HG03354 (cell line): ENCODE measurements around the gene XAB2.
"Not testable (repeated sequence)": the region's sequence is repeated elsewhere in the genome, so short reads cannot be mapped to it uniquely, and the experiment has no call there.

Source experiments
- ATAC-seq: cut with Tn5 transposase; IDR thresholded peaks from one replicate; pipeline ENCODE4 v1.9.1; 2021; ENCODE audit warnings: mild to moderate bottlenecking; ENCODE audit not compliant: unreplicated experiment, poor library complexity, severe bottlenecking

XAB2 gene

GRCh38 chr19:7652061-7652641, 22.8 kb upstream of the XAB2 start:
- ATAC-seq, result no peak

- ATAC-seq, result no peak
Measured at GRCh38 chr19:7650148-7650547, 20.8 kb upstream of the XAB2 start.

DNA sequence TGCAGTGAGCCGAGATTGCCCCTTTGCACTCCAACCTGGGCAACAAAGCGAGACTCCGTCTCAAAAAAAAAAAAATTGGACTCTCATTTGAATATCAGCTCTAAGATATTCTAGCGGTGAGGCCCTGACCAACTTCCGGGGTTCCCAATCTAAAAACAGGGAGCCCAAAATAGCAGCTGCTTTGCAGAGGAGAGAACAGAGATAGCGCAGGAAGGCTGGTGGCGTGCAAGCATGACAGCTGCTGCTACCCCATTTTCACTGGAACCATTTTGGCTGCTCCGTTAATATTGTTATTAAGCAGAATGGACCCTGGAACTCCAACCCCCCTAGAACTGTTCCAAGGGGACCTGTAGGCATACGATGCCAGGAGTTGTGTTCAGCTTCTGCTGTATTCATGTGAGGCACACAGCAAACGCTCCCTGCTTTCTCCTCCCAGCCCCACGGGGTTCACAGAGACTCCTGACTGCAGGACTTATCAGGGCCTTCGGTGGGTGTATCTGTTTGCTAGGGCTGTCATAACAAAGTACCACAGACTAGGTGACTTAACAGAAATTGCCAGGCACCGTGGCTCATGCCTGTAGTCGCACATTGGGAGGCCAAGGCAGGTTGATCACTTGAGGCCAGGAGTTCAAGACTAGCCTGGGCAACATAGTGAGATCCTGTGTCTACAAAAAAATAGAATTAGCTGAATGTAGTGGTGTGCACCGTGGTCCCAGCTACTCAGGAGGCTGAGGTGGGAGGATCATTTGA, 19.1 kb upstream of the XAB2 start:
- ATAC-seq, result no peak

DNA sequence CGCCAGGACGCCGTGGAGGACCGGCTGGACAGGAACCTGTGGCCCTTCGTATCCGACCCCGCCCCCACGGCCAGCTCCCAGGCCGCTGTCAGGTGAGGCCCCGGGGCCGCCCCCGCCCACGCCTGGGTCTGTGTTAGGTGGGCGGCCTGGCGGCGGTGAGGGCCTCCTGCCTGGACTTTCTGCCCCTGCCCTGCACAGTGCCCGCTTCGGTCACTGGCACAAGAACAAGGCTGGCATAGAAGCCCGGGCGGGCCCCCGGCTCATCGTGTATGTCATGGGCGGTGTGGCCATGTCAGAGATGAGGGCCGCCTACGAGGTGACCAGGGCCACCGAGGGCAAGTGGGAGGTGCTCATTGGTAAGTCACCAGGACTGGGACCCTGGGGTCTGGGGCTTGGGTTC, 17.8 kb upstream of the XAB2 start:
- no peak for ATAC-seq

DNA sequence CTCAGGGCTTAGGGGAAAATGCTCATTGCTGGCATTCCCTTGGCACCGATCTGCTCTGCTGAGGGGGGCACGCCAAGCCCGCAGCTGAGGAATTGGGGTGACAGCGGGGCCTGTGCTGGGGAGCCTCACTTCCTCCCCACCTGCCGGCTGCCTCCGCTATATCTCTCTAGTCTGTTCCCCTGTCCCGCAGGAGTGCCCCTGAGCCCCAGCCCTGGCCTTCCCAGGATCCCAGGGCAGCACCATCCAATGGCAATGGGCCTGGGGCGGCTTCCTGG, 17.0 kb upstream of the XAB2 start:
- ATAC-seq, result no peak

DNA sequence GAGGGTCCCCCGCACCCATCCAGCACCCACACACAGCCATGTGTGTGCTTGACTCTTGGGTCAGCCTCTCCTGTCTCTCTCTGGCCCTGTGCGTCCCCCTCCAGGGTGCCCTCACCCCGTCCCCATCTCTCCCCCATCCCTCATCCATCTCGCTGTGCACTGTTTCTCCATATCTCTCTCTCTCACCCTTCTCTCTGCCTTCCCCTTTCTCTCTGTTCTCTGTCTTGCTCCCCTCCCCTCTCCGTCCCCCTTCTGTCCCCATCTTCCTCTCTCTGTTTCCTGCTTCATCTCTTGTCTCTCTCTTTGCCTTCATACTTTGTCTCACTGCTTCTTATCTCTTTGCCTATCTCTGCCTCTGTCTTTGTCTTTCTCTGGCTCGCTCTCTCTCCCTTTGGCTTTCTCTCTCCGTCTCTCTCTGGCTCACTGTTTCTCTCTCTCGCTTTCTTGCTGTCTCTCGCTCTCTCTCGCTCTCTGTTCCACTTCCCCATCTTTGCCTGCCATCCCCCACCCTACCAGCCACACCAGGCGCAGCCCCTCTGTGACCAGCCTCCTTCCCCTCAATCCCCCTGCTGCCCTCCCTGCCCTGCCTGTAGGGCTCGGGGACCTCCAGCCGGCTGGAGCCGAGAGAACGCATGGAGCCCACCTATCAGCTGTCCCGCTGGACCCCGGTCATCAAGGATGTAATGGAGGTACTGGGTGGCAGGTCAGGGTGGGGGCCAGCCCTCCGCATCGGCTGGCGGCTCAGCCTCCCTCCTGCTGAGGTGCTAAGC, 16.5 kb upstream of the XAB2 start:
- no peak for ATAC-seq

- no peak for ATAC-seq
Measured at GRCh38 chr19:7645163-7645562, 15.8 kb upstream of the XAB2 start.

GRCh38 chr19:7644550-7644877, 15.2 kb upstream of the XAB2 start:
- no peak for ATAC-seq

DNA sequence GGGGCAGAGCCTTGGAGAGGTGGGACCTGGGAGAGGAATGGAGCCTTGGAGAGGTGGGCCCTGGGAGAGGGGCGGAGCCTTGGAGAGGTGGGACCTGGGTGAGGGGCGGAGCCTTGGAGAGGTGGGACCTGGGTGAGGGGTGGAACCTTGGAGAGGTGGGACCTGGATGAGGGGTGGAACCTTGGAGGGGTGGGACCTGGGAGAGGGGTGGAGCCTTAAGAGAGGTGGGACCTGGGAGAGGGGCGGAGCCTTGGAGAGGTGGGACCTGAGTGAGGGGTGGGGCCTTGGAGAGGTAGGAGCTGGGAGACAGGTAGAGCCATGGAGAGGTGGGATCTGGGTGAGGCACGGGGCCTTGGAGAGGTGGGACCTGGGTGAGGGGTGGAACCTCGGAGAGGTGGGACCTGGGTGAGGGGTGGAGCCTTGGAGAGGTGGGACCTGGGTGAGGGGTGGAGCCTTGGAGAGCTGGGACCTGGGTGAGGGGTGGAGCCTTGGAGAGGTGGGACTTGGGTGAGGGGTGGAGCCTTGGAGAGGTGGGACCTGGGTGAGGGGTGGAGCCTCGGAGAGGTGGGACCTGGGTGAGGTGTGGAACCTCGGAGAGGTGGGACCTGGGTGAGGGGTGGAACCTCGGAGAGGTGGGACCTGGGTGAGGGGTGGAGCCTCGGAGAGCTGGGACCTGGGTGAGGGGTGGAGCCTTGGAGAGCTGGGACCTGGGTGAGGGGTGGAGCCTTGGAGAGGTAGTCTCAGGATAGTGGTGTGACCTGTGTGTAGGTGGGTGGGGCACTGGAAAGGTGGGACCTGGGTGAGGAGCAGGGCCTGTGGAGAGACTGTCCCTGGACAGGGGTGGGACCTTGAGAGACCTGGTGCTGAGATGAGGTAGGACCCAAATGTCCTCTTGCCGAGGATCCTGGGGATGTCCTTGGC, 14.5 kb upstream of the XAB2 start:
- not testable (repeated sequence) for ATAC-seq

DNA sequence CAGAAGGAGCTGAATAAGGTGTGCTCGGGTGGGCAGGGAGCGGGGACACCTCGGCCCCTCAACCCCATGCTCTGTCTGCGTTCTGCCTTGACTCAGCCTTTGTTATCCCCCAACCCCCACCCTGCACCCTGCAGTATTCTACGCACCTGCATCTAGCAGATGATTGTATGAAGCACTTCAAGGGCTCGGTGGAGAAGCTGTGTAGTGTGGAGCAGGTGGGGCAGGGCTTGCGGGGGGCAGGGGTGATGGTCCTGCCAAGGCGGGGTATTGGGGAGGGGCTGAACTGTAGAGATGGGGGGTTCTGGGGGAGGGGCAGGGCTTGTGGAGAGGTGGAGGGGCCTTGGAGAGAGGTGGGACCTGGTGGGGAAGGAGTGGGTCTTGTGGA, 13.7 kb upstream of the XAB2 start:
- no peak for ATAC-seq

GRCh38 chr19:7642295-7643030, 13.1 kb upstream of the XAB2 start:
- no peak for ATAC-seq

GRCh38 chr19:7641290-7642276, 12.2 kb upstream of the XAB2 start:
- ATAC-seq, result no peak

DNA sequence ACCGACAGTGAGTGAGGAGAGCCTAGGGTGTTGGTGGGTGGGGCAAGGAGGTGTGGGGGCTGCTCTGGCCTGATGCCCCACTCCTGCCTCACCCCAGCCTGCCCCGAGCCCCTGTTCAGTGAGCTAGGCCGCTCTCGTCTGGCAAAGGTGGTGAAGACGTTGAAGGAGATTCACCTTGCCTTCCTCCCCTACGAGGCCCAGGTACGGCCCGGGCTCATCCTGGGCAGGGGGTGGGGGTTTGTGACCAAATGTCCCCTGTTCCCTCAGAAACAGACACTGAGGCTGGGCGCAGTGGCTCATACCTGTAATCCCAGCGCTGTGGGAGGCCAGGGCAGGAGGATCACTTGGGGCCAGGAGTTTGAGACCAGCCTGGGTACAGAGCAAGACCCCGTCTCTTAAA, 11.5 kb upstream of the XAB2 start:
- no peak for ATAC-seq

GRCh38 chr19:7639863-7640348, 10.6 kb upstream of the XAB2 start:
- ATAC-seq, result no peak

GRCh38 chr19:7638802-7639465, 9.6 kb upstream of the XAB2 start:
- ATAC-seq, result no peak

- ATAC-seq, result peak; percentile 26
Measured at GRCh38 chr19:7637374-7638256, 8.3 kb upstream of the XAB2 start.
